Measurements from ENCODE around the gene CLRN1. TPM values are rescaled to one million over a fixed set of nuclear protein-coding genes. Genes with fewer than 3 reads are reported as not detected.

CLRN1 gene
- total RNA-seq, 2 experiments from 2014 or later: not detected

GRCh38 chr3:150926328-150926727, 46.2 kb downstream of the CLRN1 start:
- Mint-ChIP-seq H3K4me1 (peaks cover 6% of the 10 kb centered on the region), H3K4me3 (no peak overlapping the region), H3K9me3 (ENCODE audit: low read depth) (no peaks in the 10 kb centered on the region), H3K27me3 (peaks cover 35% of the 10 kb centered on the region), H3K36me3 (no peaks in the 10 kb centered on the region), H3K27ac (no peak overlapping the region)
- ATAC-seq: no peak
- DNase-seq: no peak
- CTCF ChIA-PET: interaction anchor here (0.9 to 3.5 kb wide), 6 partner anchors 121 to 220 kb away, joined by 3 to 22 read pairs (median 4); partner anchors contain the start of gene MED12L

- Mint-ChIP-seq H3K27me3 (peaks cover 30% of the 10 kb centered on the region), H3K4me3 (peak overlapping the region; percentile 56), H3K27ac (no peak overlapping the region), H3K9me3 (ENCODE audit: low read depth) (no peaks in the 10 kb centered on the region), H3K4me1 (peaks cover 6% of the 10 kb centered on the region), H3K36me3 (no peaks in the 10 kb centered on the region)
- CTCF ChIA-PET: interaction anchor here (0.7 to 3.5 kb wide), 7 partner anchors 12 to 221 kb away, joined by 3 to 22 read pairs (median 3); partner anchors contain the start of gene MED12L
- DNase-seq: peak; percentile 63
- peak; percentile 92 for ATAC-seq
These were observed 46.8 kb downstream of the CLRN1 start for GRCh38 chr3:150925751-150926201.

GRCh38 chr3:150922611-150923010, 49.9 kb downstream of the CLRN1 start:
- CTCF ChIA-PET: no interaction called here
- DNase-seq (no peak), ATAC-seq (no peak)
- peaks cover 6% of the 10 kb centered on the region for H3K4me1 Mint-ChIP-seq
- H3K4me3 Mint-ChIP-seq: no peak overlapping the region
- H3K27me3 Mint-ChIP-seq: peaks cover 42% of the 10 kb centered on the region
- no peaks in the 10 kb centered on the region for H3K36me3 Mint-ChIP-seq
- H3K9me3 Mint-ChIP-seq (ENCODE audit: low read depth): no peaks in the 10 kb centered on the region
- no peak overlapping the region for H3K27ac Mint-ChIP-seq

- Mint-ChIP-seq H3K27me3 (peaks cover 43% of the 10 kb centered on the region), H3K27ac (no peak overlapping the region), H3K9me3 (ENCODE audit: low read depth) (no peaks in the 10 kb centered on the region), H3K4me3 (no peak overlapping the region), H3K4me1 (peaks cover 6% of the 10 kb centered on the region), H3K36me3 (no peaks in the 10 kb centered on the region)
- ATAC-seq (no peak), DNase-seq (no peak)
- CTCF ChIA-PET: no interaction called here
These were observed 51.3 kb downstream of the CLRN1 start for GRCh38 chr3:150921209-150921608.

- CTCF ChIA-PET: no interaction called here
- Mint-ChIP-seq H3K4me1 (no peaks in the 10 kb centered on the region), H3K36me3 (no peaks in the 10 kb centered on the region), H3K9me3 (ENCODE audit: low read depth) (no peaks in the 10 kb centered on the region), H3K27ac (no peak overlapping the region), H3K27me3 (peaks cover 37% of the 10 kb centered on the region), H3K4me3 (no peak overlapping the region)
- ATAC-seq: no peak
- no peak for DNase-seq
These were observed 52.3 kb downstream of the CLRN1 start for GRCh38 chr3:150920236-150920635.

- H3K27ac Mint-ChIP-seq: no peak overlapping the region
- CTCF ChIA-PET: no interaction called here
- no peak overlapping the region for H3K4me3 Mint-ChIP-seq
- H3K9me3 Mint-ChIP-seq (ENCODE audit: low read depth): no peaks in the 10 kb centered on the region
- no peaks in the 10 kb centered on the region for H3K4me1 Mint-ChIP-seq
- H3K27me3 Mint-ChIP-seq: peaks cover 32% of the 10 kb centered on the region
- H3K36me3 Mint-ChIP-seq: no peaks in the 10 kb centered on the region
- ATAC-seq (no peak), DNase-seq (no peak)
These were observed 54.6 kb downstream of the CLRN1 start for GRCh38 chr3:150917951-150918350.

- DNase-seq (no peak), ATAC-seq (no peak)
- Mint-ChIP-seq H3K36me3 (no peaks in the 10 kb centered on the region), H3K27me3 (peaks cover 40% of the 10 kb centered on the region), H3K4me3 (no peak overlapping the region), H3K27ac (no peak overlapping the region), H3K4me1 (no peaks in the 10 kb centered on the region), H3K9me3 (ENCODE audit: low read depth) (no peaks in the 10 kb centered on the region)
- CTCF ChIA-PET: no interaction called here
These were observed 59.2 kb downstream of the CLRN1 start for GRCh38 chr3:150913133-150913922.

GRCh38 chr3:150912501-150912900, 60.0 kb downstream of the CLRN1 start:
- DNase-seq: no peak
- CTCF ChIA-PET: interaction anchor here (1.0 kb wide), 1 partner anchor 22 kb away, joined by 3 read pairs; no protein-coding TSS in a partner anchor
- no peak for ATAC-seq
- no peaks in the 10 kb centered on the region for H3K36me3 Mint-ChIP-seq
- no peak overlapping the region for H3K4me3 Mint-ChIP-seq
- no peaks in the 10 kb centered on the region for H3K9me3 Mint-ChIP-seq (ENCODE audit: low read depth)
- peaks cover 42% of the 10 kb centered on the region for H3K27me3 Mint-ChIP-seq
- no peak overlapping the region for H3K27ac Mint-ChIP-seq
- H3K4me1 Mint-ChIP-seq: no peaks in the 10 kb centered on the region

GRCh38 chr3:150911771-150912170, 60.8 kb downstream of the CLRN1 start:
- DNase-seq (no peak), ATAC-seq (no peak)
- H3K36me3 Mint-ChIP-seq: no peaks in the 10 kb centered on the region
- H3K27ac Mint-ChIP-seq: no peak overlapping the region
- H3K27me3 Mint-ChIP-seq: peaks cover 46% of the 10 kb centered on the region
- H3K4me1 Mint-ChIP-seq: no peaks in the 10 kb centered on the region
- H3K4me3 Mint-ChIP-seq: no peak overlapping the region
- CTCF ChIA-PET: interaction anchor here (1.0 kb wide), 1 partner anchor 21 kb away, joined by 3 read pairs; no protein-coding TSS in a partner anchor
- no peaks in the 10 kb centered on the region for H3K9me3 Mint-ChIP-seq (ENCODE audit: low read depth)

- Mint-ChIP-seq H3K9me3 (ENCODE audit: low read depth) (no peaks in the 10 kb centered on the region), H3K27me3 (peaks cover 69% of the 10 kb centered on the region), H3K4me3 (no peak overlapping the region), H3K27ac (no peak overlapping the region), H3K4me1 (no peaks in the 10 kb centered on the region), H3K36me3 (no peaks in the 10 kb centered on the region)
- CTCF ChIA-PET: no interaction called here
- ATAC-seq: no peak
- no peak for DNase-seq
These were observed 66.1 kb downstream of the CLRN1 start for GRCh38 chr3:150906461-150906860.

GRCh38 chr3:150905746-150906145, 66.8 kb downstream of the CLRN1 start:
- Mint-ChIP-seq H3K9me3 (ENCODE audit: low read depth) (no peaks in the 10 kb centered on the region), H3K27ac (no peak overlapping the region), H3K4me3 (no peak overlapping the region), H3K36me3 (no peaks in the 10 kb centered on the region), H3K27me3 (peaks cover 68% of the 10 kb centered on the region), H3K4me1 (no peaks in the 10 kb centered on the region)
- ATAC-seq (no peak), DNase-seq (no peak)
- CTCF ChIA-PET: no interaction called here

- H3K9me3 Mint-ChIP-seq (ENCODE audit: low read depth): no peaks in the 10 kb centered on the region
- DNase-seq: no peak
- no peaks in the 10 kb centered on the region for H3K4me1 Mint-ChIP-seq
- H3K4me3 Mint-ChIP-seq: no peak within 1 kb of the TSS
- H3K27ac Mint-ChIP-seq: no peak within 1 kb of the TSS
- H3K27me3 Mint-ChIP-seq: peaks cover 64% of the 10 kb centered on the region
- CTCF ChIA-PET: no interaction called here
- no peak for ATAC-seq
- H3K36me3 Mint-ChIP-seq: no peaks in the 10 kb centered on the region
These were observed 67.2 kb downstream of the CLRN1 start, which contains the start of gene MINDY4B for GRCh38 chr3:150905339-150905738. Gene MINDY4B (minus strand): TSS chr3:150905439. CDS start chr3:150905439, 0 bp downstream.

GRCh38 chr3:150902988-150903387, 69.5 kb downstream of the CLRN1 start:
- Mint-ChIP-seq H3K36me3 (no peaks in the 10 kb centered on the region), H3K27me3 (peaks cover 45% of the 10 kb centered on the region), H3K4me1 (no peaks in the 10 kb centered on the region), H3K9me3 (ENCODE audit: low read depth) (no peaks in the 10 kb centered on the region), H3K4me3 (no peak overlapping the region), H3K27ac (no peak overlapping the region)
- CTCF ChIA-PET: no interaction called here
- DNase-seq (no peak), ATAC-seq (no peak)

GRCh38 chr3:150901793-150902192, 70.7 kb downstream of the CLRN1 start:
- Mint-ChIP-seq H3K4me1 (no peaks in the 10 kb centered on the region), H3K27ac (no peak overlapping the region), H3K4me3 (no peak overlapping the region), H3K27me3 (peaks cover 36% of the 10 kb centered on the region), H3K36me3 (no peaks in the 10 kb centered on the region), H3K9me3 (ENCODE audit: low read depth) (no peaks in the 10 kb centered on the region)
- DNase-seq (no peak), ATAC-seq (no peak)
- CTCF ChIA-PET: no interaction called here

Measured in activated CD8-positive, alpha-beta memory T cell treated with anti-CD3 and anti-CD28 coated beads, Interleukin-2, amount 10 ng/mL, durations not matched to agents 7 days and 5 days (primary cell).